Loucy (cell line): ENCODE data around the gene MARCHF9.

Experiments
- H2AFZ ChIP-seq: fragments of 200-600 bp; sonication (generic); 2 replicates; pipeline ENCODE4 v1.6.0; 2016; ENCODE audit warnings: antibody characterized with exemption, mild to moderate bottlenecking, low read length, moderate library complexity
- H3F3A ChIP-seq: fragments of 200-600 bp; 2 replicates; pipeline ENCODE4 v1.6.0; 2016; ENCODE audit warnings: antibody characterized with exemption, low read depth, mild to moderate bottlenecking
- H3K27me3 ChIP-seq: fragments of 200-600 bp; sonication (generic); 2 replicates; pipeline ENCODE4 v1.6.1; 2014; ENCODE audit warnings: low read length, mild to moderate bottlenecking; ENCODE audit not compliant: insufficient read depth, poor library complexity, severe bottlenecking
- H3K36me3 ChIP-seq: fragments of 200-600 bp; sonication (generic); 2 replicates; pipeline ENCODE4 v1.6.1; 2016; ENCODE audit warnings: low read length; ENCODE audit not compliant: insufficient read depth
- H3K4me1 ChIP-seq: fragments of 200-600 bp; sonication (generic); 2 replicates; pipeline ENCODE4 v1.5.1; 2014; ENCODE audit warnings: low read length, mild to moderate bottlenecking; ENCODE audit not compliant: insufficient read depth, poor library complexity, severe bottlenecking
- H3K4me2 ChIP-seq: fragments of 200-600 bp; sonication (generic); 2 replicates; pipeline ENCODE4 v1.6.0; 2014; ENCODE audit warnings: antibody characterized with exemption, low read length, low read depth, mild to moderate bottlenecking; ENCODE audit not compliant: poor library complexity, severe bottlenecking
- H3K4me3 ChIP-seq: fragments of 200-600 bp; sonication (generic); 2 replicates; pipeline ENCODE4 v1.5.1; 2014; ENCODE audit warnings: low read length, mild to moderate bottlenecking, mixed read lengths; ENCODE audit not compliant: poor library complexity, severe bottlenecking
- H3K79me2 ChIP-seq: fragments of 200-600 bp; sonication (generic); 2 replicates; pipeline ENCODE4 v1.6.1; 2014; ENCODE audit warnings: low read length; ENCODE audit not compliant: insufficient read depth
- H3K9ac ChIP-seq: fragments of 200-600 bp; sonication (generic); 2 replicates; pipeline ENCODE4 v1.6.0; 2014; ENCODE audit warnings: mild to moderate bottlenecking, low read depth, low read length, moderate library complexity; ENCODE audit not compliant: poor library complexity, severe bottlenecking
- H3K9me2 ChIP-seq: fragments of 200-600 bp; sonication (generic); replicated peaks from 2 replicates; pipeline ENCODE4 v1.6.1; 2016; ENCODE audit warnings: low read depth, low read length, mixed read lengths
- H3K9me3 ChIP-seq: fragments of 200-600 bp; sonication (generic); 2 replicates; pipeline ENCODE4 v1.6.1; 2014; ENCODE audit warnings: mild to moderate bottlenecking, antibody characterized with exemption, low read length, low read depth; ENCODE audit not compliant: insufficient read depth
- H4K20me1 ChIP-seq: fragments of 200-600 bp; sonication (generic); 2 replicates; pipeline ENCODE4 v1.6.0; 2014; ENCODE audit warnings: antibody characterized with exemption, low read length, mild to moderate bottlenecking; ENCODE audit not compliant: insufficient read depth, poor library complexity, severe bottlenecking
- CTCF ChIP-seq: fragments of 200-600 bp; sonication (generic); conservative IDR thresholded peaks from 2 replicates; pipeline ENCODE4 v1.5.1; 2014; ENCODE audit warnings: mild to moderate bottlenecking, antibody characterized with exemption, low read length
- EZH2phosphoT487 ChIP-seq: fragments of 200-600 bp; IDR thresholded peaks from 2 replicates; pipeline ENCODE4 v1.6.1; 2018; ENCODE audit warnings: antibody characterized with exemption, mild to moderate bottlenecking, moderate library complexity, borderline replicate concordance

The MARCHF9 gene

GRCh38 chr12:57724936-57725740 lies 29.8 kb upstream of the MARCHF9 start:
- Histone ChIP-seq H3K9me3 (no peaks in the 10 kb centered on the region), H3K36me3 (peaks cover 32% of the 10 kb centered on the region; the same call in 1 of the 2 replicates), H3K79me2 (no peaks in the 10 kb centered on the region), H3K4me2 (no peak overlapping the region), H3K27me3 (no peaks in the 10 kb centered on the region), H3F3A (no peaks in the 10 kb centered on the region), H4K20me1 (no peaks in the 10 kb centered on the region), H2AFZ (no peak overlapping the region), H3K4me1 (no peaks in the 10 kb centered on the region), H3K9ac (no peak overlapping the region), H3K4me3 (no peak overlapping the region), H3K9me2 (no peaks in the 10 kb centered on the region)
- TF ChIP-seq EZH2phosphoT487 (no peak), CTCF (no peak)

GRCh38 chr12:57725851-57726150 lies 29.1 kb upstream of the MARCHF9 start:
- H2AFZ ChIP-seq, result no peak overlapping the region
- TF ChIP-seq CTCF (no peak), EZH2phosphoT487 (no peak)
- no peak overlapping the region for H3K4me3 ChIP-seq
- no peaks in the 10 kb centered on the region for H3F3A ChIP-seq
- H3K9me2 ChIP-seq, result no peaks in the 10 kb centered on the region
- no peaks in the 10 kb centered on the region for H3K4me1 ChIP-seq
- H4K20me1 ChIP-seq, result no peaks in the 10 kb centered on the region
- no peaks in the 10 kb centered on the region for H3K79me2 ChIP-seq
- no peaks in the 10 kb centered on the region for H3K27me3 ChIP-seq
- no peak overlapping the region for H3K4me2 ChIP-seq
- peaks cover 37% of the 10 kb centered on the region; the same call in 1 of the 2 replicates for H3K36me3 ChIP-seq
- H3K9me3 ChIP-seq, result no peaks in the 10 kb centered on the region
- H3K9ac ChIP-seq, result no peak overlapping the region

- Histone ChIP-seq H3K9ac (no peak overlapping the region), H3K9me3 (no peaks in the 10 kb centered on the region), H3K4me3 (no peak overlapping the region), H3F3A (no peaks in the 10 kb centered on the region), H4K20me1 (no peaks in the 10 kb centered on the region), H3K79me2 (no peaks in the 10 kb centered on the region), H3K27me3 (no peaks in the 10 kb centered on the region), H3K36me3 (peaks cover 42% of the 10 kb centered on the region; the same call in 1 of the 2 replicates), H3K4me1 (no peaks in the 10 kb centered on the region), H3K4me2 (no peak overlapping the region), H3K9me2 (no peaks in the 10 kb centered on the region), H2AFZ (no peak overlapping the region)
- TF ChIP-seq EZH2phosphoT487 (no peak), CTCF (peak; percentile 53)
These were observed 28.6 kb upstream of the MARCHF9 start for GRCh38 chr12:57726151-57726883.
